Measurements from ENCODE around the gene RNF44.

RNF44 gene

GRCh38 chr5:176535101-176535663 is 2.0 kb downstream of the RNF44 start:
- no peak for DNase-seq (ENCODE audit: low read depth)

- DNase-seq (ENCODE audit: low read depth), result no peak
Measured at GRCh38 chr5:176534640-176535039, 2.6 kb downstream of the RNF44 start.

DNA sequence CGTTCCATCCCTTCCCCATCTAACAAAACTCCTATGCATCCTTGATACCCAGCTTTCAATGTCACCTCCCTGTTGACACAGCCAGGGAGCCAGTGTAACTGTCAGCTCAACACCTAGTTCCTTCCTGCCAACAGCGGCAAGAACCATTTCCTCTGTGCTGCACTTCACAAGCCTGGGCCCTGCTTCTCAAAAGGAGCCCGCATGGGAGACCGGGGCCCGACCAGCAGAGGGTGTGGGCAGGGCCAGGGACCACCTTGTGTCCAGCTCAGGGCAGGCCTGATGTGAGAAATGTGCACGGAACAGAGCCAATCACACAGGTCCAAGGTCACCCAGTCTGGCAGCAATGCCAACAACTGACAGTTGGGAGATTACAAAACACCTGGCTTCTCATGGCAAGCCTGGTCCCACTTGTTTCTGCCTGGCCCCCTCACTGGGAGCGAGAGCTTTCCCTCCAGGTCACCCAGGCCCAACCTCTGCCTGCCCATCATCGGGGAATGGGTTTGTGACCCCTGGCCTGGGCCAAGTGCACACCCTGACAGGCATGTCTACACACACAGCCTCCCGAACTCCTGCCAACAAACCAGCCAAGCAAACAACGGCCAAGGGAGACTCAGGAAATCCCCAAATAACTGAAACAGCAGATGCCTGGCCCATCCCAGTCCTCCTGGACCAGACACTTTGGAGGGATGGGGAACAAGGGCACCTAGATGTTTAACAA is 3.1 kb downstream of the RNF44 start:
- no peak for DNase-seq (ENCODE audit: low read depth)

- no peak for DNase-seq (ENCODE audit: low read depth)
Measured at GRCh38 chr5:176533390-176533789, 3.8 kb downstream of the RNF44 start.

- no peak for DNase-seq (ENCODE audit: low read depth)
Measured at GRCh38 chr5:176532795-176533194, 4.4 kb downstream of the RNF44 start.

DNA sequence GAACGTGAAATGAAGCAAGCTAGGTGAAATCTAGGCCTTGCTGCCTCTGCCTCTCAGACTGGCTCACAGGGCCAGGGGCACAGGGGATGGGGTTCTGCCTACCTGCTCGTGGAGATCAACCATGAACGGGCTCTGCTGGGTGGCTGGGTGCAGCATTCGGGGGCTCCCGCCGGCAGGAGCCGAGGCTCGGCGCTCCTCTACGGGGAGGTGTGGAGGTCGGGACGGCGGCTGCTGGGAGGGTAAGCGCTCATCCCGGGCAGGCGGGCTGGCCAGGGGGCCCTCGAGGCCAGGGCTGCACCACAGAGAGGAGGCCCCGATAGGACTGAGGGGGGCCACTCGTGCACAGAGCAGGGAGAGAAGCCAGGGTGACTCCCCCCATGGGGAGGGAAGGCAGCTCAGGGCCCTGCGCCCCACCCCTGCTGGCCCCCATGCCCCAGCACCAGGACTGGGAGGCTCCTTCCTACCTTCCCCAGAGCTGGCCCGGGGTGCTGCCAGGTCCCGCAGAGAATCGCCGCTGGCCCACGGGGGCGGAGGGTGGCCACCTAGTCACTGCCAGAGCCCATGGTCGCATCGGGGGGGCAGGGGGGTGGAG is 5.2 kb downstream of the RNF44 start:
- DNase-seq (ENCODE audit: low read depth), result no peak

DNA sequence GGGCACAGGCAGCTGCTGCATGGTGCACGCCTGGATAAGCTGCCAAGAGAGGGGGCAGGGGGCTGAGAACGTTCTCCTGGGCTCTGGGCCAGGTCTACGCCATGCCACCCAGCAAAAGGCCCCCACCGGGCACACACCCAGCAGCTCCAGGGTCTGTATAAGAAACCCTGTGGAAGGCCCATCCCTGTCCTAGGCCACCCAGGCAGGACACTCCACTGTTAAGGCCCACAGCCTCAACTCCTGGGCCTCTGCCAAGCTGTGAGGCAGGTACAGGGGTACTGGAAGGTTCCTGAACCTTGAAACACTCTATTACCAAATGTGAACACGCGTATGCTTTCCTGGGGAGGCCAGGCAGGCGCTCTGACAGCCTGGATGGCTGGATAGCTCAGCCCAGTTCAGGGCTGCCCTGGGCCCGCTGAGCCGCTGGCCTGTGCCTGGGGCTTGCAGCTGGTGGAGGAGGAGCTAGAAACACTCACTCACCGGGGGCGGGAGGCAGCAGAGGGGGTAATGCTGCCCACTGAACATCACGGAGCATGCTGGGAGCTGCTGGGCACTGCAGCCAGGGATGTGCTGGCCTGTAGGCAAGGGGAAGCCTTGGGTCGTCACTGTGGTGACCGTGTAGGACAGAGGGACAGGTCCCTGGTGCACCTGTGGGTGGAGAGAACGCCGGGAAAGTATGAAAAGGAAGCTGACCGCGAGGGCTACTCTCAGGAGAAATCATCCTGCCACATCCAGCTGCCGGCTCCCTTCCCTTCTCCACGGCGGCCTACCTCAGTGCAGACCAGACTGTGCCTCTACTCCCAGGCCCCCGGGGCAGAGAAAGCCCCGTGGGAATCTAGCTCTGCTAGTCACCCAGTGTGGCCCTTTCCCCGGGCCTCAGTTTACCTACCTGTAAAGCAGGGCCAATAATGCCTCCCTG is 6.0 kb downstream of the RNF44 start:
- DNase-seq (ENCODE audit: low read depth), result no peak

- no peak for DNase-seq (ENCODE audit: low read depth)
Measured at GRCh38 chr5:176530393-176530982, 6.7 kb downstream of the RNF44 start.

GRCh38 chr5:176529741-176530141 is 7.5 kb downstream of the RNF44 start:
- no peak for DNase-seq (ENCODE audit: low read depth)

DNA sequence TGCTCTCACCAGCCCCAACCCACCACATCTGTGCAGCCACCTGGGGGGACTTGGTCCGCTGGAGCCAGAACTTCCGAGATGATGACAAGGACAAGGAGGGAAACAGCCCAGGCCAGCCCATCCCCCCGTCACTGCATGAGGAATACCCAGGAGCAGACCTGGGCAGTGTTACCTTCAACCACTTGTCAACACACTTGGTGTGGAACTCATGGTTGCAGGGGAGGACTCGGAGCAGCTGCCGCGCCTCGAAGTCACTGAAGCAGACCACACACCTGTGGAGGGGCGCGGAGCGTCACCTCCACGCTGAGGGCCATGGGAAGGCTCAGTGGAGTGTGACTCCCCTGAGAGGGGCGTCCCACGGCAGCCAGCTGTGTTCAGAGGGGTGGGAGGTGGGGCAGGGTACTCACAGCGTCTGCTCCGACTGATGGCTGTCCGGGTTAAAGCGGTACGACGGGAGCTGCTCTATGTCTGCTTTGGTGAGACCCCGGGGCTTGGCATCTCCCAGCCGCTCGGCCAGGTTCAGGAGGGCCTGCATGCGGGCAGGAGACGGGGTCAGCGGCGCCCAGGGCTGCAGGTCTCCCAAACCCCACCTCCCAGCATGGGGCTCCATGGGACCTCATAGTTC is 8.0 kb downstream of the RNF44 start:
- DNase-seq (ENCODE audit: low read depth), result no peak

DNA sequence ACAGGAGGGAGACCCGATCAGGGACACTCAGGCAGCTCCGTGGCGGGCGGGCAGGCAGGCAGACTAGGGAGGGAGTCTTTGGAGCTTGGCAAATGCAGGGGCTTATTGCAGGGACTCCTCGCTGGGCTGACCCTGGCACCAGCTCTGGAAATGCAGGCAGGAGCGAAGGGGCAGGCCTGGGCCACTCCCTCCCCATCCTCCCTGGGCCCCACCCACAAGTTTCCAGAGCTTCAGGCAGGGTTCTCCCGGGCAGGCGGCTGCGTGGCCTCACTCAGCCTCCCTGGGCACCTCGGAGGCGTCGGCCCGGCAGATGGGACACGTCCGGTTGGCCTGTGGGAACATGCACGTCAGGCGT is 8.5 kb downstream of the RNF44 start:
- no peak for DNase-seq (ENCODE audit: low read depth)

- no peak for DNase-seq (ENCODE audit: low read depth)
Measured at GRCh38 chr5:176528301-176528700, 8.9 kb downstream of the RNF44 start.

DNA sequence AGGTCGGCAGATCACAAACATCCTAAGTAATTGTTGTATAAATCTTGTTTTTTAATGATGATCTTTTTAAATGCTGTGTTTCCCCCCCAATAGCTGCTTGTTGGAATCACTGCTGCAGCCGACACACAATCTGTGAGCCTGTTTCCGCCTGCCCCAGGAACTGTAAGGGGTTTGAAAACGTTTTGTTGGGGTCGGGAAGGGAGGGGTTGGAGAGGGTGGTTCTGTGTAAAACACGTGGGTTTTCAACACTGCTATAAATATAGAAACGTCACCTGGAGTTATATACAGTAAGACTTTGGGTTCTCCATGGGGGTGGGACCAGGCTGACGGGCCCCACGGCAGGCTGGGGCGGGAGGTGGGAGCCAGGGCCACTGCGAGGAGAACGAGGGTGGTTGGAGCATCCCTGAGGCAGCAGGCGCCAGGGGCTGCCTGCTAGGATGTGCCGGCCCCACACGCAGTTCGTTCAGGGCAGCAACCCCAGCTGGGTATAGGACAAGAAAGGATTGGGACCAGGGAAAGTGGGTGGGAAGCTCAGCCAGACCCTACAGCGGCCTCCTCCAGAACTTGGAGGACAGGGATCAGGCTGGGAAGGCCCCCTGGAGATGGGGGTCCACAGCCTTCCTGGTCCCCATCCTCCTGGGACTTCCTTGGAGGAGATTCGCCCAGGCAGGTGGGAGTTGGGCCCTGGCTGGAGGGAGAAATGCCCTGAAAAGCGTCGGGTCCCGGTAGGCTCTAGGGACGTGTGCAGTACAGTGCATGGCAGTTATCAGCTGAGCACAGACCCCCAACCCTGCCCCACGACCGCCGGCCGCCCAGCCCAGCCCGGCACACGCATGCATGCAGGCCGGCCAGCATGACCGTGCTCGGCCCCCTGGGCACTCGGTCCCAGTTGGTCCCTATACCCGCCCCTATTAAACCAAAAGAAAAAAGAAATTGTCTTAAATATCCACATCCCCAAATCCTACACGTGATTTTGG is 9.7 kb downstream of the RNF44 start:
- no peak for DNase-seq (ENCODE audit: low read depth)

DNA sequence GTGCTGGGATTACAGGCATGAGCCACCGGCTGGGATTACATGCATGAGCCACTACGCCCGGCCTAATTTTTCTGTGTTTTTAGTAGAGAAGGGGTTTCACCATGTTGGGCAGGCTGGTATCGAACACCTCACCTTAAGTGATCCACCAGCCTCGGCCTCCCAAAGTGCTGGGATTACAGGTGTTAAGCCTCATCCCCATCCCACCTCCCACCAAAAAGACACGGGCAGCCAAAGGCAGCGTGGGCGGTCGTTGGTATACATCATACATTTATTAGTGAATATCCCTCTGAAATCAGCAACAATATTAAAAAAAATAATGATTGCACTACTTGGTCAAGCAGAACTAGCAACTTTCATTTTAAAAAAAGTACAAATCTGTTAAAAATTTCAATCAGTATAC is 10.7 kb downstream of the RNF44 start:
- no peak for DNase-seq (ENCODE audit: low read depth)

GRCh38 chr5:176525677-176526076 is 11.5 kb downstream of the RNF44 start:
- DNase-seq (ENCODE audit: low read depth), result no peak

DNA sequence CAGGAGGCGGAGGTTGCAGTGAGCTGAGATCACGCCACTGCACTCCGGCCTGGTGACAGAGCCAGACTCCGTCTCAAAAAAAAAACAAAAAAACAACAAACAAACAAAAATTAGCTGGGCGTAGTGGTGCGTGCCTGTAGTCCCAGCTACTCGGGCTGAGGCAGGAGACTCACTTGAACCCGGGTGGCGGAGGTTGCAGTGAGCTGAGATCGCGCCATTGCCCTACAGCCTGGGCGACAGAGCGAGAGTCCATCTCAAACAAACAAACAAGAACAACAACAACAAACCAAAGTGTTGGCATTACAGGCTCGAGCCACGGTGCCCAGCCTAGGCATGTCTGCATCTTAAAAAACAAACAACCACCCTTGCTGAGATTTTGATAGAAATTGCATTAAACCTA is 12.2 kb downstream of the RNF44 start:
- DNase-seq (ENCODE audit: low read depth), result no peak

DNA sequence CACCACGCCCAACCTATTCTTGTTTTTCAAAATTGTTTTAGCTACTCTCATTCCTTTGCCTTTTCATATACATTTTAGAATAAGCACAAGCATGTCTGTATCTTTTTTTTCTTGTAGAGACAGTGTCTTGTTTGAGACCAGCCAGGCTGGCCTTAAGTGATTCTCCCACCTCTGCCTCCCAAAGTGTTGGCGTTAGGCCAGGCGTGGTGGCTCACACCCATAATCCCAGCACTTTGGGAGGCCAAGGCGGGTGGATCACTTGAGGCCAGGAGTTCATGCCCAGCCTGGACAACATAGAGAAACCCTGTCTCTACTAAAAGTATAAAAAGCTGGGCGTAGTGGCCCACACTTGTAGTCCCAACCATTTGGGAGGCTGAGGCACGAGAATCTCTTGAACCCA is 13.1 kb downstream of the RNF44 start:
- no peak for DNase-seq (ENCODE audit: low read depth)

GRCh38 chr5:176521699-176522263 is 15.4 kb downstream of the RNF44 start:
- no peak for DNase-seq (ENCODE audit: low read depth)

GRCh38 chr5:176521286-176521685 is 15.9 kb downstream of the RNF44 start:
- DNase-seq (ENCODE audit: low read depth), result no peak

Data from amniotic epithelial cell (primary cell).